ENCODE data around the gene ETS1. TPM values are rescaled to one million over a fixed set of nuclear protein-coding genes. Genes with fewer than 3 reads are reported as not detected.
A peak's percentile ranks its signal among the peaks of the same experiment; 100 is the strongest.

Gene ETS1
- polyA plus RNA-seq, 1 donor (not counting 4 experiments of a cell fraction or from before 2014, with no cell fraction given) = 41.0 TPM

GRCh38 chr11:128409476-128409875 lies 177.9 kb downstream of the ETS1 start:
- Histone ChIP-seq H3K27me3 (ENCODE audit: control insufficient read depth, extremely low read depth, insufficient read depth, low read length) (no peaks in the 10 kb centered on the region), H3K4me2 (ENCODE audit: control insufficient read depth, extremely low read depth, insufficient read depth, low read depth, low read length) (peak overlapping the region; percentile 46), H3K27ac (ENCODE audit: control insufficient read depth, insufficient read depth, low read length) (no peak overlapping the region), H4K20me1 (ENCODE audit: control insufficient read depth, extremely low read depth, insufficient read depth, low read length) (no peaks in the 10 kb centered on the region), H3K79me2 (ENCODE audit: control insufficient read depth, insufficient read depth, low read length) (no peaks in the 10 kb centered on the region), H3K9me3 (ENCODE audit: control insufficient read depth, low read depth, low read length) (no peaks in the 10 kb centered on the region), H3K4me3 (ENCODE audit: control insufficient read depth in 2 of 3, extremely low read depth in 1 of 3, insufficient read depth in 2 of 3, low read depth in 1 of 3, low read length in 3 of 3) (no peak overlapping the region), H3K4me1 (ENCODE audit: control insufficient read depth, extremely low read depth, insufficient read depth, low read length) (peaks cover 13% of the 10 kb centered on the region), H3K9ac (ENCODE audit: control insufficient read depth, extremely low read depth, insufficient read depth, low read length) (no peak overlapping the region), H3K36me3 (ENCODE audit: control insufficient read depth in 2 of 2, extremely low read depth in 1 of 2, insufficient read depth in 2 of 2, low read length in 2 of 2) (no peaks in the 10 kb centered on the region), H2AFZ (ENCODE audit: control insufficient read depth, low read length) (no peak overlapping the region), H3K9me1 (ENCODE audit: control insufficient read depth, extremely low read depth, insufficient read depth, low read length) (no peaks in the 10 kb centered on the region)
- DNase-seq (ENCODE audit: low read depth, low spot score) (peak; percentile 35), FAIRE-seq (peak; percentile 39)
- TF ChIP-seq CTCF (optimal IDR thresholded peaks at IDR 0.05 in 1 of 3, IDR thresholded peaks at IDR 0.05 in 1 of 3, conservative IDR thresholded peaks at IDR 0.05 in 1 of 3; ENCODE audit: extremely low read depth in 1 of 3, insufficient read depth in 2 of 3, low read length in 3 of 3) = no peak
- no peak for TF ChIP-seq EZH2 (IDR thresholded peaks at IDR 0.05; ENCODE audit: low read length)
- dilution Hi-C loops (cut with MboI; ENCODE audit: extremely low pct_ligation_motif_present, low sequenced_read_pairs) = no loop called here

Small RNA genes lying within 50 kb of the gene (small RNA-seq; reads per million reads assigned to genes)
- 0 reads per million in 3 experiments for gene MIR6090 (ENCODE audit: insufficient read length in 3 of 3, low read depth in 3 of 3, low replicate concordance in 1 of 3)

Other genes starting within 250 kb of the ETS1 start
- 1.1 to 2.2 TPM (median 1.1 TPM) in 3 replicates for gene FLI1, start 106.5 kb upstream of the ETS1 start, polyA plus RNA-seq

Measured in keratinocyte (primary cell).